Activated CD4-positive, alpha-beta T cell treated with anti-CD3 and anti-CD28 coated beads, Interleukin-2, amount 50 U/mL, for 16 hours (primary cell): ENCODE measurements around the gene KCNQ1.

ENCODE experiments used
- DNase-seq: peaks from one replicate; pipeline ENCODE4 v3.0.0-alpha.2; 2020

Gene KCNQ1

GRCh38 chr11:2674658-2675131, 229.9 kb downstream of the KCNQ1 start:
- no peak for DNase-seq

- DNase-seq, result no peak
Measured at GRCh38 chr11:2675540-2675939, 230.7 kb downstream of the KCNQ1 start.

- DNase-seq, result no peak
Measured at GRCh38 chr11:2677127-2677526, 232.3 kb downstream of the KCNQ1 start.

DNA sequence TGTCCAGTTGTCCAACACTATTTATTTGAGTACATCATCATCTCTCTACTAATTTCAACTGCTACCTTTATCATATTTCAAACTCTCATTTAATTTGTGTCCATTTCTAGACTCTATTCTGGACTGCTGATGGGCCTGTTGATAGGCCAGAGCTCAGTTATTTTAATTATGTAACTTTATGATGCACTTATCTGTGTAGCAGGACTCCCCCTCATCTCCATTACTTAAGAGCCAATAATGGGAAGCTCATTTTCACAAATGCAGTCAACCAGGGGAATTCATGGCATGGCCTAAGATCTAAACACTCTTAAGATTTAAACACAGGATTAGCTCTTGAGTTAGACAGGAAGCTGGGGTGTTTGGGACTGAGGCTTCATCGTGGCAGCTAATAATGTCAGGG, 233.6 kb downstream of the KCNQ1 start:
- DNase-seq, result no peak

GRCh38 chr11:2679011-2679676, 234.3 kb downstream of the KCNQ1 start:
- no peak for DNase-seq

DNA sequence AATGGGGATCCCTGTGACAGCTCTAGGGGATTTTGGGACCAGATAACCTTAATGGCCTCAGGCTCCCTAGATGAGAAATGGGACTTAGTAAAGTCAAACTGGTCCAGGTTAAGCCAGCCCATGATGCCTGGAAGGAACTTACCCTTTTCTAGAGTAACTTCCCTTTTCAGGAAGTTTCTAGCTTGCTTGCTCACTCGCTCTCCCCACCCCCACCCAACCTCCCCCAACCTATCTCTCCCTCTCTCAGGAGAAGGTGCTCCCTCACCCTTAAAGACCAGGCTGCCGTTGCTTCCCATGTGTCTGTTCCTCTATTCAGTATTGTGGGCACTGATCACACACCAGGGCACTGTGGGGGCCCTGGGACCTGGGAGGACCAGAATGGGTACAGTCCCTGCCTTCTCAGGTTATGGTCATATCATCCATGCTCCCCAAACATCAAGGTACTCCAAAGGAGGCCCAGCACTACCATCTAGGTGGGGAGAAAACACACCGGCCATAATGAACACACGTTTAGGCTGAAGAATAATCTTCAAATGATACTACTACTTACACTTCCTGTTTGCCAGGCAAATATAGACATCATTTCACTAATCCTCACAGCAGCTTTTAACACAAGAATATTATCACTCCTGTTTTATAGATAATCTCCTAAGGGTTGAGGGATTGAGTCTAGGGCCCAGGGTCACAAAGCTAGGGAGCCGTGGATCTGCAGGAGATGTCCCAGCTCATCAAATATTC, 236.8 kb downstream of the KCNQ1 start:
- DNase-seq, result no peak

DNA sequence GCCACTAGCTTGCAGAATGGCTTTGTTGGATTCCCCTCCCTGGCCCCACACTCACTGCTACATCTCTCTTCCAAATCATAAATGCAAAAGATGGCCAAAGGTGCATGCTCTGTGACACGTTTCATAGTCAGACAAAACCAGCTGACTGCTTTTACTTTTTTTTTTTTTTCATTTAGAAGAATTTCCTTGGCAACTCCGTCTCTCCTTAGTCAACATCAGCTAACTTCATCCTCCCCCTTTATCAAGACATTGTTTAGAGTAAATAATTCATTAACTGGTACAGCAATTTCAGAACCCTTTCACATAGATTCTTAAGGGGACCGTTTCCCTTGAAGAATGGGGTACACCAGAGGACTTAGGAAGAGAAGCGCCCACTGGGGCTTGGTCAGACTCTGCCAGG, 239.0 kb downstream of the KCNQ1 start:
- DNase-seq, result no peak

DNA sequence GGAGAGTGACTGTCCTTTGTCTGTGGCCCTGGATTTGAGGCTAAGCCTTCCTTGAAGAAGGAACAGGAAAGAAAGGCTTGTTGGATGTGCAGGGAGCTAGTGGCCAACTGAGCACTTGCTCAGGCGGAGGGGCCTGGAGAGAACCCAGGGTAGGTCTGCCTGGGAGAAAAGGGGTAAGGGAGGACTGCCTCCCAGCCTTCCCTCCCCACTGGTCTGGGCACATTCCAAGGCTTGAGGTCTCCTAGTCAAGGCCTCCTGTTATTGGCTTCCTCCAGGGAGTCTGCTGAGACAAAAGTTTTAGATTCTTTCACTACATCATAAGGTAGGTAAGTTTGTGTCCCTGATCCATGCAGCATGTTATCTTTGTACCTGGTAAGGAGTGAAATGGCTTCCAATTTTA, 239.8 kb downstream of the KCNQ1 start:
- no peak for DNase-seq

DNA sequence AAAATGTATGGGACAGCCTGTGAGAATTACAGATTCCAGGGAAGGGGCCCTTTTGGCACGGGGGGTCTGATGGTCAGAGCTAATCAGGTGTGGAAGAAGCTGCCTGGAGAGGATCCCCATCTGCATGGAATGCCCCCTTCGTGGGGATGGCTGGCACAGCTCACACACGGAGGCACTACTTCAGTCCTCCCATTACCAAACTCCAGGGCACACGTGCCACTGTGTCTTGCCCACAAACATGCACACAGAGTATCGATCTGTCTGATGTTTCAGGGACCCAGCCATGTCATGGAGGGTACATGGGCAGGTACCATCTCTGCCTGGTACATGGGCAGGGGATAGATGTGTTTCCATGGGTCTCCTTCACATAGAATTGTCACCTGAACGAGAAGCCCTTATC, 240.2 kb downstream of the KCNQ1 start:
- DNase-seq, result no peak

- no peak for DNase-seq
Measured at GRCh38 chr11:2685566-2686359, 241.0 kb downstream of the KCNQ1 start.

DNA sequence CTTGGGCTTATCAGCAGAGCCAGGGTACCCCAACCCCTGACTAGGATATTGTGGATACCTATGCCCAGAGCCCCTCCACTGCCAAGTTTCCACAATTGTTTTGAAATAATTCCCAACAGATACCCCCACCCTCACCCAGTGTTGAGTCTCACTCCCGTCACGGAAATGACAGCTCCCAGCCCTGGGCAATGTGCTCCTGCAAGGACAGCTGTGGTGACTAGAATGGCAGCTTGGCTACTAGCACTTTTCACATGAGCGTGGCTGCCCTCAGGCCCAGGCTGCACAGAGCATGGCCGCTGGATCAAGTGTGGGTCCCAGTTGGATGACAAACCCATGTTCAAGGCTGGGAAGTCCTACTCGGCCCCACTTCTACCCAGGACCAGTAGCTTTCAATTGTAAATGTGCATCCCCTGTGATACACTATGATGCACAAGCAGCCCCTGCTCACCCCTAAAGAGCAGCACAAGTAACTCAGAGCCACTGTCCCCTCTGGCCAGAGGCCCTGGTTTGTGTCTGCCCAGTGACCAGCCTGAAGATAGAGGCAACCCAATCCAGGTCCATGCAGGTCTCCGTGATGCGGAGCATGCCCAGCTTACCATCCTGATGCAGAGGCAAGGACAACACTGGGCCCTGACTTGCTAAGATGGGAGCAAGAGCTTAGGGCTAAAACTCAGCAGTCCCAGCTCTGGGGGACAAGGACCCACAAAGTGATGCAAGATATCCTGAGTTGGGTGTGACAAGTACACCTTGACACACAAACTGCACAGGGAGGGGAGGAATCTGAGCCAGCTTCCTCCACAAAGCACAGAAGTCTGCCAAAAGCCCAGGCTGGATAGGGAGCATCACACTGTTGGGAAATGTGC, 241.8 kb downstream of the KCNQ1 start:
- no peak for DNase-seq

DNA sequence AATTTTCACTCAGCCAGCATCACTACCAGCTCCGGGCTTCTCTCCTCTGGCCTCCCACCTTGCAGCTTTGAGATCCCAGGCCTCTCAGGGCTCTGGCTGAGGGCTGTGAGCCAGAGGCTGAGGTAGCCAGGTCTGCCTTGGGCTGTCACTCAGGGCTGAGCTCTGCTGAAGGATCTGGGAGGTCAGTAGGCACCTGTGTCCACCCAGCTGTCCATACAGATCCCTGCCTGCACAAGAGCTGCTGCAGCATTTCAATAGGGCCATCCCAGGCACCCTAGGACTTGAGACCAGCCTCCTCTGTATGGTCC, 242.4 kb downstream of the KCNQ1 start:
- no peak for DNase-seq

DNA sequence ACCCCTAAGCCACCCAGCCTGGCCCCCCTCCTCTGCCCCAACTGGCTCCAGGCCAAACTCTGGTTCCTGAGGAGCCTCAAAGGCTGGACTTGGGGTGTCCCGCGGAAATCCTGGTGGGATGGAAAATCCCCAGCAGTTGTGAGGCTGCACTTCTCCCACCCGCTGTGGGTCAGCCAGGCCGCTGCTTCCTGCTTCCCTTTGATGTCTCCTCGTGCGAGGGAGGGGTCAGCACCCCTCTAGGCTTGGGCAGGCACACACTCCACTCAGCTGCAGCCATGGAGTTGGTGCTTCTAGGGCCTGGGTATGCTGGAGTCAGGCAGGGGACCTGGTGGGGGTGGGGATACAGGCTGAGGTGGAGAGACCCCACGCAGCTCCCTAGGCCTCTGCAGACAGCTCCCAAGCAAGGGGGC, 243.0 kb downstream of the KCNQ1 start:
- DNase-seq, result no peak

GRCh38 chr11:2688381-2689231, 243.8 kb downstream of the KCNQ1 start:
- DNase-seq, result no peak

DNA sequence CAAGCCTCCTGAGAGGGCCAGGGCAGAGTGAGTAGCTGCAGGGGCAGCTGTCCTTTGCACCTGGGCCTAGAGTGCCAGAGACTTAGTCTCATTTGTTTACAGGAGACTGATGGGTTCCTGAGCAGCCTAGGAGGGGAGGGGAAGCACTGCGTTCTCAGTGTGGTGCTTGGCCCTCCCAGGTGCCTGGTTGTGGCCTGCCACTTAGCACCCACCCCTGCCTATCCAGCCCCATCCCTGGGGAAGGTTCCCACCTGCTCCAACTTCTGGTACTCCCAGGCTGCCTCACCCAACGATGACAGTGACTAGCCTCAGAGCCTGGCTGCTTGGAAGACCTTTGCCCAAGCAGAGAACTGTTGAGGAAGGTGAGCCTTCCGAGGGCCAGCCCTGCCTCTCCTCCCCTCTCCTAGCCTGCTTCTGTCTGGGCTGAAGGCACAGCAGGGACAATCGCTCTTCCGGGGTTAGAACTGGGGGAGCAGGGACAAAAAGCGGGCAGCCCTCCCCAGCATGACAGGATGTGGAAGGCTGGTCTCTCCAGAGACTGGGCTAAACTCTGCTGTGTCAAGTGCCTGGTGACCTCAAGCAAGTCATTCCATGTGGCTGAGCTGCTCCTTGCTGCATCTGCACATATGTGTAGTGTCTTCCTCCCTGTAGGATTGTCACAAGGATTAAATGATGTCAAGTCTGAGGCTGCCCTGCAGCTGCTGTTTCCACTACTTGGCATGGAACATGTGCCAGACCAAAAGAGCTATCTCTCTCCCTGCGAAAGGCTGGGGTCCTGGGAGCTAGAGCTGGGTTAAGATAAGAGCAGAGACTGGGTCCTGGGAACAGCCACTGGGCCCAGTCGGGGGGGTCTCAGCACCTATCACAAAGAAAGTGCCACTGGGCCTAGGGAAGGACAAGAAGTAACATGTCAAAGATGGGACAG, 245.1 kb downstream of the KCNQ1 start:
- no peak for DNase-seq

- DNase-seq, result no peak
Measured at GRCh38 chr11:2690596-2691354, 246.0 kb downstream of the KCNQ1 start.

GRCh38 chr11:2691355-2691761, 246.6 kb downstream of the KCNQ1 start:
- DNase-seq, result no peak

GRCh38 chr11:2691991-2692875, 247.4 kb downstream of the KCNQ1 start:
- DNase-seq, result no peak
